HFFc6 (cell line): Measurements from ENCODE around the gene MRPL11. TPM values are rescaled to one million over a fixed set of nuclear protein-coding genes. Genes with fewer than 3 reads are reported as not detected.
A peak's percentile ranks its signal among the peaks of the same experiment; 100 is the strongest.
"Not testable (repeated sequence)": the region's sequence is repeated elsewhere in the genome, so short reads cannot be mapped to it uniquely, and the experiment has no call there.

Experiments used
- DNase-seq: peaks from one replicate; pipeline ENCODE4 v3.0.0-alpha.2; 2018
- H3K27ac Mint-ChIP-seq: 2 replicates; pipeline ENCODE4 v1.8.0; 2020; ENCODE audit warnings: mild to moderate bottlenecking, mixed read lengths
- H3K27me3 Mint-ChIP-seq: 2 replicates; pipeline ENCODE4 v1.8.0; 2021; ENCODE audit warnings: mild to moderate bottlenecking, moderate library complexity, mixed read lengths; ENCODE audit not compliant: insufficient read depth
- H3K36me3 Mint-ChIP-seq: 2 replicates; pipeline ENCODE4 v1.8.0; 2021; ENCODE audit warnings: low read depth, mixed read lengths
- H3K4me1 Mint-ChIP-seq: 2 replicates; pipeline ENCODE4 v1.8.0; 2020; ENCODE audit warnings: low read depth, mixed read lengths
- H3K4me3 Mint-ChIP-seq: 2 replicates; pipeline ENCODE4 v1.8.0; 2020; ENCODE audit warnings: mild to moderate bottlenecking, moderate library complexity, mixed read lengths
- H3K9me3 Mint-ChIP-seq: 2 replicates; pipeline ENCODE4 v1.8.0; 2020; ENCODE audit warnings: mild to moderate bottlenecking, mixed read lengths
- total RNA-seq, 6 experiments: library from RNA; stranded (reverse); fragmentation: NEBNext Ultra II Directional; extraction: Animal tissue kit (Norgen Biotek cat#: 25700); gene quantifications; 2 replicates in 1 of 6; 3 replicates in 5 of 6; pipeline ENCODE4 v1.2.3, GENCODE V29; 2021
- TF ChIP-seq, protein P1 (sequence below): fragments of 200-600 bp; sonication (generic); IDR thresholded peaks from 2 replicates; pipeline ENCODE4 v1.5.0; 2021; ENCODE audit warnings: antibody characterized with exemption, mild to moderate bottlenecking

MRPL11 gene
- total RNA-seq, 6 experiments from 2014 or later: 55.6 to 74.1 (median 67.6) TPM

DNA sequence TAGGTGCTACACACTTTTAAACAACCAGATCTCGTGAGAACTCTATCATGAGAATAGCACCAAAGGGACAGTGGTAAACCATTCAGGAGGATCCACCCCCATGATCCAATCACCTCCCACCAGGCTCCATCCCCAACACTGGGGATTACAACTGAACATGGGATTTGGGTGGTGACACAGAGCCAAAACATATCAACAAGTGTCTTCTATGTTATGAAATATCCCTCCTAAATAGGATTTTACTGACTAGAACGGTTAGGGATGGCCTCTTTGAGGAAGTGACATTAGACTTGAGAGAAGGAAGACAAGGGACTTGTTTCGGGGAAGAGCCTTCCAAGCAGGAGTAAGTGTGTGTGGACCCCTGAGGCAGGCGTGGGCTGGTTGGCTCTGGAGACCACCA, 11.9 kb upstream of the MRPL11 start:
- no peaks in the 10 kb centered on the region for H3K9me3 Mint-ChIP-seq
- no peak overlapping the region for H3K4me3 Mint-ChIP-seq
- H3K4me1 Mint-ChIP-seq: peaks cover 6% of the 10 kb centered on the region
- no peak overlapping the region for H3K27ac Mint-ChIP-seq
- H3K36me3 Mint-ChIP-seq: no peaks in the 10 kb centered on the region
- TF ChIP-seq, protein P1, sequence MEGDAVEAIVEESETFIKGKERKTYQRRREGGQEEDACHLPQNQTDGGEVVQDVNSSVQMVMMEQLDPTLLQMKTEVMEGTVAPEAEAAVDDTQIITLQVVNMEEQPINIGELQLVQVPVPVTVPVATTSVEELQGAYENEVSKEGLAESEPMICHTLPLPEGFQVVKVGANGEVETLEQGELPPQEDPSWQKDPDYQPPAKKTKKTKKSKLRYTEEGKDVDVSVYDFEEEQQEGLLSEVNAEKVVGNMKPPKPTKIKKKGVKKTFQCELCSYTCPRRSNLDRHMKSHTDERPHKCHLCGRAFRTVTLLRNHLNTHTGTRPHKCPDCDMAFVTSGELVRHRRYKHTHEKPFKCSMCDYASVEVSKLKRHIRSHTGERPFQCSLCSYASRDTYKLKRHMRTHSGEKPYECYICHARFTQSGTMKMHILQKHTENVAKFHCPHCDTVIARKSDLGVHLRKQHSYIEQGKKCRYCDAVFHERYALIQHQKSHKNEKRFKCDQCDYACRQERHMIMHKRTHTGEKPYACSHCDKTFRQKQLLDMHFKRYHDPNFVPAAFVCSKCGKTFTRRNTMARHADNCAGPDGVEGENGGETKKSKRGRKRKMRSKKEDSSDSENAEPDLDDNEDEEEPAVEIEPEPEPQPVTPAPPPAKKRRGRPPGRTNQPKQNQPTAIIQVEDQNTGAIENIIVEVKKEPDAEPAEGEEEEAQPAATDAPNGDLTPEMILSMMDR: no peak
- peaks cover 74% of the 10 kb centered on the region for H3K27me3 Mint-ChIP-seq
- no peak for DNase-seq

DNA sequence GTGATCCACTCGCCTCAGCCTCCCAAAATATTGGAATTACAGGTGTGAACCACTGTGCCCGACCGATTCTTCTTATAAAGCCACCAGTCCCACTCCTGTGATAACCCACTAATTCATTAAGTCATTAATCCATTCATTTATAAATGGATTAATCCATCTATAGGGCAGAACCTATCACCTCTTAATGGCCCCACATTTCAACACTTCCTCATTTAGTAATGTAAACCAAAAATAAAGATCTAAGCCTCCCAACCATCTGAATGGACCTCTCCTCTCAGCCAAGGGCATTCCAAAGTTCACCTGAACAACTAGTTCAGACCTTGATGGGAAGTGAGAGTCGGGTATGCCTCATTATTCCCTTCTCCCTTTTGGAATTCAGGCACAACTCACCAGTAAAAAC, 9.9 kb upstream of the MRPL11 start:
- Mint-ChIP-seq H3K36me3 (no peaks in the 10 kb centered on the region), H3K4me1 (peaks cover 20% of the 10 kb centered on the region), H3K4me3 (no peak overlapping the region), H3K27me3 (peaks cover 67% of the 10 kb centered on the region), H3K9me3 (peaks cover 1% of the 10 kb centered on the region; the same call in 1 of the 2 replicates), H3K27ac (no peak overlapping the region)
- no peak for DNase-seq
- TF ChIP-seq, protein P1: no peak

DNA sequence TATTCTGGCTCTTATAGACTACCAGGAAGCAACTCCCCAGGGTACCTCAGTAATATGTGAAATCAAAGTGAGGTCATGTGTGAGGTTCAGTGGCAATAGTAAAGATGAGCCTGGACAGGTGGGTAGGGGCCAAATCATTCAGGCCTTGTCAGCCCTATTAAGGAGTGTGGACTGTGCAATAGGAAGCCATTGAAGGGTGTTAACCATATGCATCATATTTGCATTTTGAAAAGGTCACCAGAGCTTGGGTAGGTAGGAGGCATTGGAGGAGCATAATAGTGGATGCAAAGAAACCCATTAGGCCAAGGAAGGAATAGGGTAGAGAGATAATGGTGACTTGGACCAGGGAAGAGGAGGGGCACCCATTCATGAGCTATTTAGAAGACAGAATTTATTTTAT, 8.4 kb upstream of the MRPL11 start:
- Mint-ChIP-seq H3K4me3 (no peak overlapping the region), H3K27ac (no peak overlapping the region), H3K36me3 (peaks cover 7% of the 10 kb centered on the region; the same call in 1 of the 2 replicates), H3K27me3 (peaks cover 58% of the 10 kb centered on the region), H3K9me3 (peaks cover 6% of the 10 kb centered on the region; the same call in 1 of the 2 replicates), H3K4me1 (peaks cover 28% of the 10 kb centered on the region)
- TF ChIP-seq, protein P1: no peak
- DNase-seq: no peak

DNA sequence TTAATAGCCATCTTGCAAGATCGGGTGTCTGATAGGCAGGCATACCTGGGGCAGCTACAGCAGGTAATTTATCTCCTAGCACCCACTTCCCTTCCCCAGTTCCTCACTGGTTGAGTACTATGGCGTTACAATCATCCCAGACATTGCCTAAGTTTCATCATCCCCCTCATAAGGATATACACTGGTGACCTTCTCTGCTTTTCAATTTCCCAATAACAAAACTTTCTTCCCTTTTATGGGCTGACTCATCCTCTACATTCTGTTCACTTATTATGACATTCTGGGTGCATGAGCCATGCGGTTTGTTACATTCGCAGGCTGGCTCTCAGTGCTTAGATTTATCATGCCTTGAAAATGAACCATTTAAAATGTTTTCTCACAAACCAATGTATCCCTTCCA, 5.0 kb upstream of the MRPL11 start:
- Mint-ChIP-seq H3K4me3 (peak overlapping the region; percentile 40; the same call in 1 of the 2 replicates), H3K27me3 (peaks cover 34% of the 10 kb centered on the region), H3K36me3 (peaks cover 7% of the 10 kb centered on the region; the same call in 1 of the 2 replicates), H3K4me1 (peaks cover 25% of the 10 kb centered on the region), H3K9me3 (peaks cover 6% of the 10 kb centered on the region; the same call in 1 of the 2 replicates), H3K27ac (peak overlapping the region; percentile 83)
- DNase-seq: peak; percentile 96
- TF ChIP-seq, protein P1: no peak

DNA sequence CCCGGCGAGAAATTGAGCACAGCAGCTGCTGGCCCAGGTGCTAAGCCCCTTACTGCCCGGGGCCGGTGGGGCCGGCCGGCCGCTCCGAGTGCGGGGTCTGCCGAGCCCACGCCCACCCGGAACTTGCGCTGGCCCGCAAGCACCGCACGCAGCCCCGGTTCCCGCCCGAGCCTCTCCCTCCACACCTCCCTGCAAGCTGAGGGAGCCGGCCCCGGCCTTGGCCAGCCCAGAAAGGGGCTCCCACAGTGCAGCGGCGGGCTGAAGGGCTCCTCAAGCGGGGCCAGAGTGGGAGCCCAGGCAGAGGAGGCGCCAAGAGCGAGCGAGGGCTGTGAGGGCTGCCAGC, 2.3 kb upstream of the MRPL11 start:
- not testable (repeated sequence) for DNase-seq, H3K9me3 Mint-ChIP-seq, H3K27ac Mint-ChIP-seq, H3K4me3 Mint-ChIP-seq
- peaks cover 14% of the 10 kb centered on the region; the same call in 1 of the 2 replicates for H3K36me3 Mint-ChIP-seq
- H3K27me3 Mint-ChIP-seq: peaks cover 11% of the 10 kb centered on the region
- peaks cover 40% of the 10 kb centered on the region for H3K4me1 Mint-ChIP-seq

DNA sequence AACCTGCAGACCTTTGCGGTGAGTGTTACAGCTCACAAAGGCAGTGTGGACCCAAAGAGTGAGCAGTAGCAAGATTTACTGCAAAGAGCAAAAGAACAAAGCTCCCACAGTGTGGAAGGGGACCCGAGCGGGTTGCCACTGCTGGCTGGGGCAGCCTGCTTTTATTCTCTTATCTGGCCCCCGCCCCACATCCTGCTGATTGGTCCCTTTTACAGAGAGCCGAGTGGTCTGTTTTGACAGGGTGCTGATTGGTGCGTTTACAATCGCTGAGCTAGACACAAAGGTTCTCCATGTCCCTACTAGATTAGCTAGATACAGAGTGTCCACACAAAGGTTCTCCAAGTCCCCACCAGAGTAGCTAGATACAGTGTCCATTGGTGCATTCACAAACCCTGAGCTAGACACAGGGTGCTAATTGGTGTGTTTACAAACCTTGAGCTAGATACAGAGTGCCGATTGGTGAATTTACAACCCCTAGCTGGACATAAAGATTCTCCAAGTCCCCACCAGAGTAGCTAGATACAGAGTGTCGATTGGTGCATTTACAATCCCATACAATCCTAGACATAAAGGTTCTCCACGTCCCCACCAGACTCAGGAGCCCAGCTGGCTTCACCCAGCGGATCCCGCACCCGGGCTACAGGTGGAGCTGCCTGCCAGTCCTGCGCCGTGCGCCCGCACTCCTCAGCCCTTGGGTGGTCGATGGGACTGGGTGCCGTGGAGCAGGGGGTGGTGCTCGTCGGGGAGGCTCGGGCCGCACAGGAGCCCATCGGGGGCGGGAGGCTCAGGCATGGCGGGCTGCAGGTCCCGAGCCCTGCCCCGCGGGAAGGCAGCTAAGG, 1.7 kb upstream of the MRPL11 start:
- Mint-ChIP-seq H3K4me1 (peaks cover 40% of the 10 kb centered on the region), H3K36me3 (peaks cover 19% of the 10 kb centered on the region; the same call in 1 of the 2 replicates)
- H3K4me3 Mint-ChIP-seq, DNase-seq, H3K27ac Mint-ChIP-seq, H3K27me3 Mint-ChIP-seq, H3K9me3 Mint-ChIP-seq: not testable (repeated sequence)
